GM23338 (cell line): ENCODE measurements around the gene VSIG10L2.

Source experiments
- CREB1 ChIP-seq: fragments of 250-450 bp; sonication (Bioruptor Pico); IDR thresholded peaks from 2 replicates; pipeline ENCODE4 v1.5.0; 2020; ENCODE audit warnings: low read depth, mild to moderate bottlenecking, moderate library complexity
- EZH2 ChIP-seq: fragments of 200-600 bp; sonication (generic); IDR thresholded peaks from one replicate; pipeline ENCODE4 v1.8.0; 2017; ENCODE audit warnings: antibody characterized with exemption, mild to moderate bottlenecking, low read depth; ENCODE audit not compliant: unreplicated experiment
- EZH2phosphoT487 ChIP-seq: fragments of 200-600 bp; sonication (generic); IDR thresholded peaks from one replicate; pipeline ENCODE4 v1.8.1; 2018; ENCODE audit warnings: antibody characterized with exemption; ENCODE audit not compliant: unreplicated experiment
- JUNB ChIP-seq: IDR thresholded peaks from one replicate; pipeline ENCODE4 v1.6.1; 2016; ENCODE audit warnings: antibody characterized with exemption; ENCODE audit not compliant: unreplicated experiment
- NANOG ChIP-seq: IDR thresholded peaks from 2 replicates; pipeline ENCODE4 v1.6.1; 2016; ENCODE audit warnings: antibody characterized with exemption, borderline replicate concordance
- POLR2AphosphoS5 ChIP-seq: IDR thresholded peaks from 2 replicates; pipeline ENCODE4 v1.6.1; 2016; ENCODE audit warnings: antibody characterized with exemption, low read depth
- ZNF114 ChIP-seq: fragments of 250-450 bp; sonication (Bioruptor Pico); IDR thresholded peaks from 2 replicates; pipeline ENCODE4 v1.5.0; 2020; ENCODE audit warnings: mild to moderate bottlenecking, moderate library complexity
- ZNF331 ChIP-seq: fragments of 250-450 bp; sonication (Bioruptor Pico); IDR thresholded peaks from 2 replicates; pipeline ENCODE4 v1.5.0; 2020; ENCODE audit warnings: low read depth, mild to moderate bottlenecking, moderate library complexity
- TF ChIP-seq, protein P1 (sequence below), 2 experiments: fragments of 200-600 bp in 1 of 2; sonication (generic) in 1 of 2; conservative IDR thresholded peaks; 2 replicates each; pipeline versions ENCODE4 v1.5.1 to v1.6.1; 2016 to 2017; ENCODE audit warnings: antibody characterized with exemption in 2 of 2, low read depth in 2 of 2, mild to moderate bottlenecking in 2 of 2, moderate library complexity in 1 of 2
- TF ChIP-seq, protein P2 (sequence below): fragments of 250-450 bp; sonication (Bioruptor Pico); IDR thresholded peaks from 2 replicates; pipeline ENCODE4 v1.5.0; 2020; ENCODE audit warnings: mild to moderate bottlenecking, moderate library complexity
- TF ChIP-seq, protein P3 (sequence below): IDR thresholded peaks from one replicate; pipeline ENCODE4 v1.6.1; 2018; ENCODE audit warnings: antibody characterized with exemption; ENCODE audit not compliant: unreplicated experiment
- TF ChIP-seq, protein P4 (sequence below): IDR thresholded peaks from 2 replicates; pipeline ENCODE4 v1.6.1; 2016; ENCODE audit warnings: antibody characterized with exemption

DNA sequence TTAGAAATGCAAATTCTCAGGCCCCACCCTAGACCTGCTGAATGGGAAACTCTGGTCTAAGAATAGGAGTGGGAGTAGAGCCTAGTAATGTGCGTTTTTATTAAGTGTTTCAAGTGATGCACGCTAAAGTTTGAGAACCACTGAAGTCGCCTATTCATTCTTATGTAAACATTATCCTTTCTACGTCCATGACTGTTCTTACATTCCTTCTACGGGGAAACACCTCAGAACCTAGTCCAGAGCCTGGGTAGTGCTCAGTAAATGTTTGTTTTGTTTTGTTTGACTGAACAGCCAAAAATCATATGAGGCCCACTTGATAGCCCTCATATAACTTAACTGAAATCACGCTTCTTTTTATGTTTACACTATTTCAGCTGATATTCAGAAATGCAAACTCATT, 29.8 kb downstream of the VSIG10L2 start:
- TF ChIP-seq, protein P1, sequence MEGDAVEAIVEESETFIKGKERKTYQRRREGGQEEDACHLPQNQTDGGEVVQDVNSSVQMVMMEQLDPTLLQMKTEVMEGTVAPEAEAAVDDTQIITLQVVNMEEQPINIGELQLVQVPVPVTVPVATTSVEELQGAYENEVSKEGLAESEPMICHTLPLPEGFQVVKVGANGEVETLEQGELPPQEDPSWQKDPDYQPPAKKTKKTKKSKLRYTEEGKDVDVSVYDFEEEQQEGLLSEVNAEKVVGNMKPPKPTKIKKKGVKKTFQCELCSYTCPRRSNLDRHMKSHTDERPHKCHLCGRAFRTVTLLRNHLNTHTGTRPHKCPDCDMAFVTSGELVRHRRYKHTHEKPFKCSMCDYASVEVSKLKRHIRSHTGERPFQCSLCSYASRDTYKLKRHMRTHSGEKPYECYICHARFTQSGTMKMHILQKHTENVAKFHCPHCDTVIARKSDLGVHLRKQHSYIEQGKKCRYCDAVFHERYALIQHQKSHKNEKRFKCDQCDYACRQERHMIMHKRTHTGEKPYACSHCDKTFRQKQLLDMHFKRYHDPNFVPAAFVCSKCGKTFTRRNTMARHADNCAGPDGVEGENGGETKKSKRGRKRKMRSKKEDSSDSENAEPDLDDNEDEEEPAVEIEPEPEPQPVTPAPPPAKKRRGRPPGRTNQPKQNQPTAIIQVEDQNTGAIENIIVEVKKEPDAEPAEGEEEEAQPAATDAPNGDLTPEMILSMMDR (conservative IDR thresholded peaks at IDR 0.05; ENCODE audit: low read depth in 2 of 2) = no peak
- TF ChIP-seq CREB1 (CRISPR knock-in tag) = no peak
- TF ChIP-seq, protein P2, sequence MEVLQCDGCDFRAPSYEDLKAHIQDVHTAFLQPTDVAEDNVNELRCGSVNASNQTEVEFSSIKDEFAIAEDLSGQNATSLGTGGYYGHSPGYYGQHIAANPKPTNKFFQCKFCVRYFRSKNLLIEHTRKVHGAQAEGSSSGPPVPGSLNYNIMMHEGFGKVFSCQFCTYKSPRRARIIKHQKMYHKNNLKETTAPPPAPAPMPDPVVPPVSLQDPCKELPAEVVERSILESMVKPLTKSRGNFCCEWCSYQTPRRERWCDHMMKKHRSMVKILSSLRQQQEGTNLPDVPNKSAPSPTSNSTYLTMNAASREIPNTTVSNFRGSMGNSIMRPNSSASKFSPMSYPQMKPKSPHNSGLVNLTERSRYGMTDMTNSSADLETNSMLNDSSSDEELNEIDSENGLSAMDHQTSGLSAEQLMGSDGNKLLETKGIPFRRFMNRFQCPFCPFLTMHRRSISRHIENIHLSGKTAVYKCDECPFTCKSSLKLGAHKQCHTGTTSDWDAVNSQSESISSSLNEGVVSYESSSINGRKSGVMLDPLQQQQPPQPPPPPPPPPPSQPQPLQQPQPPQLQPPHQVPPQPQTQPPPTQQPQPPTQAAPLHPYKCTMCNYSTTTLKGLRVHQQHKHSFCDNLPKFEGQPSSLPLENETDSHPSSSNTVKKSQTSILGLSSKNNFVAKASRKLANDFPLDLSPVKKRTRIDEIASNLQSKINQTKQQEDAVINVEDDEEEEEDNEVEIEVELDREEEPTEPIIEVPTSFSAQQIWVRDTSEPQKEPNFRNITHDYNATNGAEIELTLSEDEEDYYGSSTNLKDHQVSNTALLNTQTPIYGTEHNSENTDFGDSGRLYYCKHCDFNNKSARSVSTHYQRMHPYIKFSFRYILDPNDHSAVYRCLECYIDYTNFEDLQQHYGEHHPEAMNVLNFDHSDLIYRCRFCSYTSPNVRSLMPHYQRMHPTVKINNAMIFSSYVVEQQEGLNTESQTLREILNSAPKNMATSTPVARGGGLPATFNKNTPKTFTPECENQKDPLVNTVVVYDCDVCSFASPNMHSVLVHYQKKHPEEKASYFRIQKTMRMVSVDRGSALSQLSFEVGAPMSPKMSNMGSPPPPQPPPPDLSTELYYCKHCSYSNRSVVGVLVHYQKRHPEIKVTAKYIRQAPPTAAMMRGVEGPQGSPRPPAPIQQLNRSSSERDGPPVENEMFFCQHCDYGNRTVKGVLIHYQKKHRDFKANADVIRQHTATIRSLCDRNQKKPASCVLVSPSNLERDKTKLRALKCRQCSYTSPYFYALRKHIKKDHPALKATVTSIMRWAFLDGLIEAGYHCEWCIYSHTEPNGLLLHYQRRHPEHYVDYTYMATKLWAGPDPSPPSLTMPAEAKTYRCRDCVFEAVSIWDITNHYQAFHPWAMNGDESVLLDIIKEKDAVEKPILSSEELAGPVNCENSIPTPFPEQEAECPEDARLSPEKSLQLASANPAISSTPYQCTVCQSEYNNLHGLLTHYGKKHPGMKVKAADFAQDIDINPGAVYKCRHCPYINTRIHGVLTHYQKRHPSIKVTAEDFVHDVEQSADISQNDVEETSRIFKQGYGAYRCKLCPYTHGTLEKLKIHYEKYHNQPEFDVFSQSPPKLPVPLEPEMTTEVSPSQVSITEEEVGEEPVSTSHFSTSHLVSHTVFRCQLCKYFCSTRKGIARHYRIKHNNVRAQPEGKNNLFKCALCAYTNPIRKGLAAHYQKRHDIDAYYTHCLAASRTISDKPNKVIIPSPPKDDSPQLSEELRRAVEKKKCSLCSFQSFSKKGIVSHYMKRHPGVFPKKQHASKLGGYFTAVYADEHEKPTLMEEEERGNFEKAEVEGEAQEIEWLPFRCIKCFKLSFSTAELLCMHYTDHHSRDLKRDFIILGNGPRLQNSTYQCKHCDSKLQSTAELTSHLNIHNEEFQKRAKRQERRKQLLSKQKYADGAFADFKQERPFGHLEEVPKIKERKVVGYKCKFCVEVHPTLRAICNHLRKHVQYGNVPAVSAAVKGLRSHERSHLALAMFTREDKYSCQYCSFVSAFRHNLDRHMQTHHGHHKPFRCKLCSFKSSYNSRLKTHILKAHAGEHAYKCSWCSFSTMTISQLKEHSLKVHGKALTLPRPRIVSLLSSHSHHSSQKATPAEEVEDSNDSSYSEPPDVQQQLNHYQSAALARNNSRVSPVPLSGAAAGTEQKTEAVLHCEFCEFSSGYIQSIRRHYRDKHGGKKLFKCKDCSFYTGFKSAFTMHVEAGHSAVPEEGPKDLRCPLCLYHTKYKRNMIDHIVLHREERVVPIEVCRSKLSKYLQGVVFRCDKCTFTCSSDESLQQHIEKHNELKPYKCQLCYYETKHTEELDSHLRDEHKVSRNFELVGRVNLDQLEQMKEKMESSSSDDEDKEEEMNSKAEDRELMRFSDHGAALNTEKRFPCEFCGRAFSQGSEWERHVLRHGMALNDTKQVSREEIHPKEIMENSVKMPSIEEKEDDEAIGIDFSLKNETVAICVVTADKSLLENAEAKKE (CRISPR knock-in tag) = no peak
- TF ChIP-seq, protein P3, sequence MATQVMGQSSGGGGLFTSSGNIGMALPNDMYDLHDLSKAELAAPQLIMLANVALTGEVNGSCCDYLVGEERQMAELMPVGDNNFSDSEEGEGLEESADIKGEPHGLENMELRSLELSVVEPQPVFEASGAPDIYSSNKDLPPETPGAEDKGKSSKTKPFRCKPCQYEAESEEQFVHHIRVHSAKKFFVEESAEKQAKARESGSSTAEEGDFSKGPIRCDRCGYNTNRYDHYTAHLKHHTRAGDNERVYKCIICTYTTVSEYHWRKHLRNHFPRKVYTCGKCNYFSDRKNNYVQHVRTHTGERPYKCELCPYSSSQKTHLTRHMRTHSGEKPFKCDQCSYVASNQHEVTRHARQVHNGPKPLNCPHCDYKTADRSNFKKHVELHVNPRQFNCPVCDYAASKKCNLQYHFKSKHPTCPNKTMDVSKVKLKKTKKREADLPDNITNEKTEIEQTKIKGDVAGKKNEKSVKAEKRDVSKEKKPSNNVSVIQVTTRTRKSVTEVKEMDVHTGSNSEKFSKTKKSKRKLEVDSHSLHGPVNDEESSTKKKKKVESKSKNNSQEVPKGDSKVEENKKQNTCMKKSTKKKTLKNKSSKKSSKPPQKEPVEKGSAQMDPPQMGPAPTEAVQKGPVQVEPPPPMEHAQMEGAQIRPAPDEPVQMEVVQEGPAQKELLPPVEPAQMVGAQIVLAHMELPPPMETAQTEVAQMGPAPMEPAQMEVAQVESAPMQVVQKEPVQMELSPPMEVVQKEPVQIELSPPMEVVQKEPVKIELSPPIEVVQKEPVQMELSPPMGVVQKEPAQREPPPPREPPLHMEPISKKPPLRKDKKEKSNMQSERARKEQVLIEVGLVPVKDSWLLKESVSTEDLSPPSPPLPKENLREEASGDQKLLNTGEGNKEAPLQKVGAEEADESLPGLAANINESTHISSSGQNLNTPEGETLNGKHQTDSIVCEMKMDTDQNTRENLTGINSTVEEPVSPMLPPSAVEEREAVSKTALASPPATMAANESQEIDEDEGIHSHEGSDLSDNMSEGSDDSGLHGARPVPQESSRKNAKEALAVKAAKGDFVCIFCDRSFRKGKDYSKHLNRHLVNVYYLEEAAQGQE = no peak
- TF ChIP-seq EZH2 = no peak
- no peak for TF ChIP-seq EZH2phosphoT487
- no peak for TF ChIP-seq POLR2AphosphoS5
- no peak for TF ChIP-seq ZNF331 (CRISPR knock-in tag)
- no peak for TF ChIP-seq ZNF114
- TF ChIP-seq JUNB = no peak
- TF ChIP-seq NANOG = no peak
- TF ChIP-seq, protein P4, sequence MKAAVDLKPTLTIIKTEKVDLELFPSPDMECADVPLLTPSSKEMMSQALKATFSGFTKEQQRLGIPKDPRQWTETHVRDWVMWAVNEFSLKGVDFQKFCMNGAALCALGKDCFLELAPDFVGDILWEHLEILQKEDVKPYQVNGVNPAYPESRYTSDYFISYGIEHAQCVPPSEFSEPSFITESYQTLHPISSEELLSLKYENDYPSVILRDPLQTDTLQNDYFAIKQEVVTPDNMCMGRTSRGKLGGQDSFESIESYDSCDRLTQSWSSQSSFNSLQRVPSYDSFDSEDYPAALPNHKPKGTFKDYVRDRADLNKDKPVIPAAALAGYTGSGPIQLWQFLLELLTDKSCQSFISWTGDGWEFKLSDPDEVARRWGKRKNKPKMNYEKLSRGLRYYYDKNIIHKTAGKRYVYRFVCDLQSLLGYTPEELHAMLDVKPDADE = no peak
